HG02798 (cell line): ENCODE data around the gene DPEP3.
A peak's percentile ranks its signal among the peaks of the same experiment; 100 is the strongest.

Experiments used
- ATAC-seq: cut with Tn5 transposase; IDR thresholded peaks from one replicate; pipeline ENCODE4 v1.9.1; 2021; ENCODE audit warnings: mild to moderate bottlenecking; ENCODE audit not compliant: unreplicated experiment, poor library complexity

The DPEP3 gene

GRCh38 chr16:67935402-67936123 lies 44.7 kb downstream of the DPEP3 start:
- peak; percentile 94 for ATAC-seq

- ATAC-seq: no peak
Observed at GRCh38 chr16:67935101-67935401, 45.2 kb downstream of the DPEP3 start.

GRCh38 chr16:67934306-67935100 lies 45.8 kb downstream of the DPEP3 start:
- no peak for ATAC-seq

GRCh38 chr16:67933805-67934204 lies 46.5 kb downstream of the DPEP3 start:
- no peak for ATAC-seq

- no peak for ATAC-seq
Observed at GRCh38 chr16:67932462-67932840, 47.8 kb downstream of the DPEP3 start.

GRCh38 chr16:67931712-67932461 lies 48.4 kb downstream of the DPEP3 start, which contains the start of gene CTRL:
Gene CTRL, minus strand, starts transcription at chr16:67931862. Its CDS starts 10 bp downstream, at chr16:67931852.
- ATAC-seq: no peak

- ATAC-seq: no peak
Observed at GRCh38 chr16:67930678-67931211, 49.6 kb downstream of the DPEP3 start.

- no peak for ATAC-seq
Observed at GRCh38 chr16:67930191-67930590, 50.1 kb downstream of the DPEP3 start.

- ATAC-seq: no peak
Observed at GRCh38 chr16:67928561-67929364, 51.5 kb downstream of the DPEP3 start.

- no peak for ATAC-seq
Observed at GRCh38 chr16:67928147-67928546, 52.2 kb downstream of the DPEP3 start.

- ATAC-seq: no peak
Observed at GRCh38 chr16:67927131-67927941, 53.0 kb downstream of the DPEP3 start.

GRCh38 chr16:67926181-67926750 lies 54.0 kb downstream of the DPEP3 start:
- no peak for ATAC-seq
